ENCODE data around the gene WDR73. TPM values are rescaled to one million over a fixed set of nuclear protein-coding genes. Genes with fewer than 3 reads are reported as not detected.
A peak's percentile ranks its signal among the peaks of the same experiment; 100 is the strongest.

Gene WDR73
- total and polyA plus RNA-seq, 9 of the 15 experiments (the other 6 are each of a cell fraction or from before 2014, with no cell fraction given), result 9.2 to 25.4 (median 21.7) TPM

DNA sequence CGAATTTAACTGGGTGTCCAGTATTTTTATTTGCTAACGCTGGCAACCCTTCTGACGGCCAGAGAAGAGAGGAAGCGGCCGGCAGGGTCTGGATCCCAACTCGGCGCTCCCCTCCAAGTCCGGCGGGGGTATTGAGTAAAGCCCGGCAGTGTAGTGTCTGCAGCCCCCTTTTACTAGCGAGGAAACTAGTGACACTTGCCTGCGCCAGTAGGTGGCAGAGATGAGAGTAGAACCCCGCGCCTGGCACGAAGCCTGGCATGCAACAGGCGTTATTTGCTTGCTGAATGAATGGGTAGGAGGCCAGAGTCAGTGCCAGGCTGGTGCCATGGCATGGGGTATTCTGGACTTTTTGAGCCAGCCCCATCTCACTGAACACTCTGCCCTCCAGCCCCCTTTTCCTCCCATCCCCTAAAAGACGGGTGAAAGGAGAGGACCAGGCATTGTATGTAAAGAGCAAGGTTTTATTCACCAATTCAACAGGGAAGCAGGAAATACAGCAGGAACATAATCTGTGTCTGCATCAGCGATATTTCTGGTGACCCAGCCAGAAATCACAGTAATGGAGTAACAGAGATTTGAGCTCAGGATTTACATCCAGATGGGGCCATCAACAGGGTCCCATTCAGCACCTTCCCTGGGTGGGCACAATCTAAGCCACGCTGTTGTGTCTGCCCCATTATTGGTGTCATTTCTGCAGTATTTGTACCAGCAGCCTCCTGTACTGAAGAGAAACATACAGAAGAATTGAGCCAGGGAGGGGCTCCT lies 788 bp upstream of the WDR73 start (continued):
- TF ChIP-seq REST (IDR thresholded peaks at IDR 0.05; ENCODE audit: borderline replicate concordance) (peak; percentile 30; the same call in 1 of the 2 replicates), REST (CRISPR knock-in tag; IDR thresholded peaks at IDR 0.05; ENCODE audit: low read depth) (no peak), HDAC1 (IDR thresholded peaks at IDR 0.05) (peak in 1 of 2 experiments; percentile 67; a peak in 2 of 4 replicates), SNAPC5 (CRISPR knock-in tag; IDR thresholded peaks at IDR 0.05) (no peak), ZBTB5 (IDR thresholded peaks at IDR 0.05) (no peak), KDM1A (IDR thresholded peaks at IDR 0.05) (peak; percentile 95 to 97), SNIP1 (IDR thresholded peaks at IDR 0.05; ENCODE audit: low read depth) (no peak), NFE2L1 (tag; IDR thresholded peaks at IDR 0.05; ENCODE audit: borderline replicate concordance, low read depth) (no peak), NCOA1 (IDR thresholded peaks at IDR 0.05; ENCODE audit: low read depth) (no peak), SRSF7 (optimal IDR thresholded peaks at IDR 0.05; ENCODE audit: low read depth, low read length) (no peak), CEBPG (CRISPR knock-in tag; IDR thresholded peaks at IDR 0.05) (no peak), CEBPG (tag; conservative IDR thresholded peaks at IDR 0.05 in 1 of 2, IDR thresholded peaks at IDR 0.05 in 1 of 2) (no peak), CCNT2 (IDR thresholded peaks at IDR 0.05; ENCODE audit: borderline replicate concordance, extremely low read depth, insufficient read length, low read depth, low read length) (no peak), ZNF184 (CRISPR knock-in tag; IDR thresholded peaks at IDR 0.05) (no peak), RBM15 (IDR thresholded peaks at IDR 0.05; ENCODE audit: insufficient read depth, low read length) (no peak), NR2F6 (CRISPR knock-in tag; IDR thresholded peaks at IDR 0.05) (no peak), FUS (optimal IDR thresholded peaks at IDR 0.05; ENCODE audit: low read depth, low read length) (no peak), SMC3 (conservative IDR thresholded peaks at IDR 0.05; ENCODE audit: insufficient read depth, low read depth, low read length) (peak; percentile 35), ZNF586 (CRISPR knock-in tag; conservative IDR thresholded peaks at IDR 0.05) (no peak)
